Stimulated activated CD4-positive, alpha-beta T cell treated with anti-CD3 and anti-CD28 coated beads, Interleukin-4, amount 100 ng/mL, for 48 hours (primary cell): ENCODE data around the gene ARHGAP40.
"Not testable (repeated sequence)": the region's sequence is repeated elsewhere in the genome, so short reads cannot be mapped to it uniquely, and the experiment has no call there.

Experiments used
- DNase-seq, 2 donors: peaks; one replicate each; pipeline ENCODE4 v3.0.0-alpha.2; 2020; ENCODE audit warnings: low read depth in 2 of 2

Gene ARHGAP40

GRCh38 chr20:38588303-38588702 is 13.3 kb upstream of the ARHGAP40 start:
- no peak for DNase-seq

DNA sequence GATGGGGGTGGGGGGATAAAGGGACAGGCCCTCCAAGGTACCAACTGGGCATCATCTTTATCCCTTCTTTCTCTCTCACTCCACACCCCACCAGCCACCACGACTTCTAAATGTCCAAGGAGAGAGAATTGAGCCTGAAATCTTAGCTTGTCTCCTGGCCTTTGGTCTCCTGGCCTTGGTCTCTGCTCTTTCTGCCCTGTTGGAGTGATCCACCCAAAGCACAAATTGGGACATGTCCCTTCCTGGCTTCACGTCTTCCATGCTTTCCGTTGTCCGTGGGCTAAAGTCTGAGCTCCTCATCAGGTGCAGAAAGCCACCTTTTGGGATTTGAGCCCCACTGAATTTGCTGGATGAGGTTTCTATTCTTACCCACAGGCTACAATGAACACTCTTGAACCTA is 12.3 kb upstream of the ARHGAP40 start:
- no peak for DNase-seq

DNA sequence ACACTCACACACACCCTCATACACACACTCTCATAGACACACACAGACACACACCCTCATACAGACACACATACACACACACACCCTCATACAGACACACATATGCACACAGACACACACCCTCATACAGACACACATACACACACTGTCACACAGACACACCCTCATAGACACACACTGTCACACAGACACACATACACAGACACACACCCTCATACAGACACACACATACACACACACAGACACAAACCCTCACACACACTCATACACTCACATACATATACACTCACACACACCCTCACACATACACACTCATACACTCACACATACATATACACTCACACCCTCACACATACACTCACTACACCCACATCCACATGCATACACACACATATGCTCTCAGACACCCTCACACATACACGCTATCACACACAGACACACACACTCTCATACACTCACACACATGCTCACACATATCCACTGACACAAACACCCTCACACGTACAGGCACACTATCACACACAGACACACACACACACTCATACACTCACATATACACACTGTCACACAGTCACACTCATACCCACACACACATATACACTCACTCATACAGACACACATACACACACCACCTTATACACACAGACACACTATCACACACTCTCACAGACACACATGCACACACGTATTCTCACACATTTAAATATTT is 11.5 kb upstream of the ARHGAP40 start:
- no peak for DNase-seq

- no peak for DNase-seq
Measured at GRCh38 chr20:38590676-38591473, 10.7 kb upstream of the ARHGAP40 start.

DNA sequence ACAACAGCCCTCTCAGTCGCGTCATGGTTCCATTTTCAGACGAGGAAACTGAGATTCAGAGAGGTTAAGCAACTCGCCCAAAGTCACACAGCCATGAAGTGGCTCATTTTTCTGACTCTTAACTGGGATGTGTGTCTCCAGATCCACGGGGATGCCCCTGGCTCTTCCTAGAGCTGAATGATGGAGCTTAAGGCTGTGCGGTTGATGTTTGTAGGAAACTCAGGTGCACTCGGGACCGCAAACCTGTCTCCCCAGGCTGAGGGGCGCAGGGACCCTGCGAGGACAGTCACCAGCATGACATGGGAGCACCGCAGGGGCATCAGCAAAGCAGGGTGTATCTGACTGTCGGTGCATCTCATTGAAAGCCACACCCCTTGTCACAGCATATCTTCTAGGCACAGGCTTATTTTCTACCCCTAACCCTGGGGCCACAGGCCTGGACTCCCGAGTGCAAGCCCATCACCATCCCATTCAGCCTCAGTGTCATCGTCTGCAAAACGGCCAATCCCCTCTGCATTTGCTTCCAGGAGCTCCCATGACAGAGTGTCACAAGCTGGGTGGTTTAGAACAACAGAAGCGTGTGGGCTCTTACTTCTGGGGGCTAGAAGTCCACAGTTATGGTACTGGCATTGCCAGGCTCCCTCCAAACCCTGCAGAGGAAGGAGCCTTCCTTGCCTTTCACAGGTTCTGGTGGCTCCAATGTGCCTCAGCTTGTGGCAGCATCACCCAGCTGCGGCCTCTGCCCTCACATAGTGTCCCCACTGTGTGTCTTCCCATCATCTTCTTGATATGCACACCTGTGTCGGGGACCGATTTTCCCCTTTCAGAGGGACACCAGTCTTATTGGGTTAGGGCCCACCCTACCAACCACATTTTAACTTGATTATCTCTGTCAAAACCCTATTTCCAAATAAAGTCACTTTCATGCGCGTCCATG is 9.9 kb upstream of the ARHGAP40 start:
- DNase-seq: no peak

GRCh38 chr20:38592411-38592790 is 9.2 kb upstream of the ARHGAP40 start:
- DNase-seq: not testable (repeated sequence)

- DNase-seq: not testable (repeated sequence)
Measured at GRCh38 chr20:38594281-38594680, 7.3 kb upstream of the ARHGAP40 start.

DNA sequence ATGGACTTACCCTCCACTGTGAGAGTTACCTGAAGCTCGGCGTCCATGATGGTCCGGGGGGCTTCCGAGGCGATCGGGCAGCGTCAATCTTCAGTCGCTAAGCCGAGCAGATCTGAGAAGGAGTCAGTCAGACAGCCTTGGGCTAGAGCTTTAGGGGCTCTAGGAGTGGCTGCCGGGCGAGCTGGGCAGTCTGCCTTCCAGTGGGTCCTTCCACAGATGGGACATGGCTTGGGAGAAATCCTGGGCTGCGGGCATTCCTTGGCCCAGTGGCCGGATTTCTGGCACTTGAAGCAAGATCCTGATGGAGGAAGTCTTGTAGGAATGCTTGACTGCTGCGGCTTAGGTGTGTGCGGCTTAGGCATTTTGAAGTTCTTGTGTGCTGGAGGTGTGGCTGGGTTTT is 5.7 kb upstream of the ARHGAP40 start:
- DNase-seq: not testable (repeated sequence)

- no peak for DNase-seq
Measured at GRCh38 chr20:38599410-38599882, 2.2 kb upstream of the ARHGAP40 start.

DNA sequence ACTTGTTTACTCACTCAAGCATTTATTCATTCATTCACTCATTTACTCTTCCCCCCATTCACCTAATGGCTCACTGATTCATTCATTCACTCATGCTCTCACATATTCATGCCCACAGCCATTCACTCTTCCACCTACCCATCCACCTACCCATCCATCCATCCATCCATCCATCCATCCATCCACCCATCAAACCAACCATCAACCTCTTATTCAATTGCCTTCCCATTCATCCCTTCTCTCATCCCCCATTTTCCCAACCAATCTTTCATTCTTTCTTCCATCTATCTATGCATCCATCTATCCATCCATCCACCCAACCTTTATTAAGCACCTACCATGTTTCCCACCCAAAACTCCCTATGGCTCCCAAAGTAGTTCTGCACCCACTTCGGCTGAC is 1.6 kb upstream of the ARHGAP40 start:
- DNase-seq: no peak

DNA sequence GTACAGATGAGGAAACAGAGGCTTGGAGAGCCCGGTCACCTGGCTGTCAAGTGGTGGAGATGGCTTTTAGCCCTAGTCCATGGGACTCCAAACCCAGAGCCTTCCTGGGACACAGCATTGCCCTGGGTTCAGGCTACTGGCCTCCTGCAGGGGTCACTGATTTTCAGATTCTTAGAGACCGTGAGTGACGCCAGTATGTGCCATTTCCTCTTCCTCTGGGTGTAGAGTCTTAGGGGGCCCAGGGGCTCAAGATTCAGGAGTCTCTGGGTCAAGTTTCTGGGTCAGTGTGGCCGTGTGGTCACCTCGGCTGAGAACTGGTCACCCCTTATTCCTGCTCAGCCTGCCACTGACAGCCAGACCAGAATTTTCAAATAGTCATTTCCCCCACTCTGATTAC is 574 bp downstream of the ARHGAP40 start:
- no peak for DNase-seq

DNA sequence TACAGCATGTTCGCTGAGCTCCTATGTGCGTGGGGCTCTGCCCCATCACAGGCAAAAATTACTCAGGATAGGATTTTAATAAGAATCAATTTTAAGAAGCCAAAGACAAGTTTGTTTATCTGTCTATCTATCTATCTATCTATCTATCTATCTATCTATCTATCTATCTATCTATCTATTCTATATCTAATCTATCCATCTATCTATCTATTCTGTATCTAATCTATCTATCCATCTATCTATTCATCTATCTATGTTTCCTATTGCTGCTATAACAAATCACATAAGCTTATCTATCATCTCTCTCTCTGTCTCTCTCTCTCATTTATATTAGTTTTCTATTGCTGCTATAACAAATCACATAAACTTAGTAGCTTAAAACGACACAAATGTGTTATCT is 1.7 kb downstream of the ARHGAP40 start:
- DNase-seq: no peak

DNA sequence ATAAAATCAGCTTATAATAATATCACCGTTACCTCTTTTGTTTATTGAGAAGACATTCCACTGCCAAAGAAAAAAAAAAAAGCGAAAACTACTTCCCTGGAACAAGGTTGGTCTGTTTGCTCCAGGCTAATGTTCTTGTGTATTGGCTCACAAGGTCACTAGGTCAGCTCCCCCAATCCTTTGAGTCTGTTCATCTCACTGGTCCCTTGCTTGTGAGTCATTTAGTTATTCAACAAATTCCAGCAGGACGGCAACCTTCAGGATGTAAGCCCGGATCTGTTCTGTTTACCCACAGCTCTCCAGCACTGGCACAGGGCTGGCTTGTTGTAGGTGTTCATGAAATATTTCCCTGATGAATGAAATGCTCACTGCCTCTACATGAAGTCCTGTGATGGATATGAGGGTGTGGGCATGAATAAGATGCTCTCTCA is 3.3 kb downstream of the ARHGAP40 start:
- DNase-seq: no peak

DNA sequence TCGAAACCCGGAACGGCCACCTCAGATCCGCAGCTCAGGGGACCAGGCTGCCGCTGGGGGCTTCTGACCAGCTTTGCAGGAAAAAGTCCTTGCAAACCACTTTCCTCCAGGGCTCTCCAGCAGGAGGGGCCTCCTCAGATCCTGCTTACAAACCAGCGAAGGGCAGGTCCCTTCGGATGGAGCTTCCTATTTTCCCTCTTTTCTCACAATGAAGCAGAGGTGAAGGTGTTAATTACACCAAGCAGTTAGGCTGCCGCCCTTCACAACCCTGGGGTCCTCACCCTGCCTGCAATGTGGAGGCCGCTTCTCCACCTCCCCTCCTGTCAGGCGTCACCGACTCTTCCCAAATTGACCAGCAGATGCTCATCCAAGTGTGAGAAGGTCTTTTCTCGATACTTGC is 5.7 kb downstream of the ARHGAP40 start:
- no peak for DNase-seq

DNA sequence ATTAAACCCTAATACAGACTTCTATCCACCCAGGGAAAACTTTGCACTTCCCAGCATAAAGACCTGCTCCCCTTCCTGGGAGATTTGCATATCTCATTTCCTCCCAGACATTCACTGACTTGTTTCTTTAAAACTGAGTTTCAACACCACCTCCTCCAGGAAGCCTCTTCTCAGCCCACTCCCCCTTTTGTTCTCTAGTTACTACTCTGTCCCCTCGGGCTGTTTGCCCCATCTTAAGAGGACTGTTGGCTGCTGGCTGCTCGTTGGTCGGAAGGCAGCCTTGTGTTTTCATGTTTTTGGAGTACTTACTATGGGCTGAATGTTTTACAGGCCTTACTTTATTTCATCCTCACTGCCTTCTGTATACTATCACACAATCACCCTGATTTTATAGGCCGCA is 6.6 kb downstream of the ARHGAP40 start:
- no peak for DNase-seq

DNA sequence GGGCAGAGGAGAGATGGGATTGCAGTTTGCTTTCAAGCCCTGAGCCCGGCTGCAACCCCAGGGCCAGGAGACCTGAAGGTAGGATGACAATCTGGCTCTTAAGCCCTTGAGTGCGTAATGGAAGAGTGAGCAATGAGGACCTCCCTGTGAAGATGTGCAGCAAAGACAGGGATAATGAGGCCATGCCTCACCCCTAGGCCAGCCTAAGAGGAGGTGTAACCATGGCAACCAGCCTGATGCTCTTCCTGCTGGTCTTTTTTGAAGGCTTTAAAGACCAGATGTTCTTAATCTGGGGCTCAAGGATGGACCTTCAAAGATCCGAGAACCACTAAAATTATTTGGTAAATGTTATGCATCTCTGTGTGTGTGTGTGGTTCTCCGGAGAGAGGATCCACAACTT is 8.2 kb downstream of the ARHGAP40 start:
- DNase-seq: no peak

DNA sequence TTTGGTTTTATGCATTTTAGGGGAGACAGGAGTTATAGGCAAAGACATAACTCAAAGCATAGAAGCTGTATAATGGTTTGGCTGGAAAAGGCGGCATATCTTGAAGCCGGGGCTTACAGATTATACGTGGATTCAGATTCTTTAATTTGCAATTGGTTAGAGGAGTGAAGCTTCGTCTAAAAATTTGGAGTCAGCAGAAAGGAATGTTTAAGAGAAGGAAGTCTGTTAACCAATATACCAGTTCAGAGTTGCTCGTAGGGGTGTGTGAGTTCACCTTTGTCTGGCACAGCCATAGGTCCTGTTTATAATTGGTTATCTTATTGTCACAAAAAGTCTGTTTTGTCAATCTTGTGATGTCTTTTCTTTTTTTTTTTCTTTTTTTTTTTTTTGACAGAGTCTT is 8.9 kb downstream of the ARHGAP40 start:
- DNase-seq: no peak

GRCh38 chr20:38612751-38613515 is 11.3 kb downstream of the ARHGAP40 start:
- no peak for DNase-seq

GRCh38 chr20:38615283-38615682 is 13.7 kb downstream of the ARHGAP40 start:
- DNase-seq: no peak

- no peak for DNase-seq
Measured at GRCh38 chr20:38616457-38616856, 14.8 kb downstream of the ARHGAP40 start.
